HG03565 (cell line): ENCODE data around the gene CENPC.
A peak's percentile ranks its signal among the peaks of the same experiment; 100 is the strongest.
"Not testable (repeated sequence)": the region's sequence is repeated elsewhere in the genome, so short reads cannot be mapped to it uniquely, and the experiment has no call there.

Experiments
- ATAC-seq: cut with Tn5 transposase; IDR thresholded peaks from one replicate; pipeline ENCODE4 v1.9.1; 2021; ENCODE audit warnings: mild to moderate bottlenecking, moderate library complexity; ENCODE audit not compliant: unreplicated experiment

CENPC gene

GRCh38 chr4:67545199-67546003 lies at the start of gene CENPC:
TSS of gene CENPC (minus strand) at chr4:67545503. CDS start at chr4:67545355, 148 bp downstream.
- peak; percentile 93 for ATAC-seq

- no peak for ATAC-seq
Measured at GRCh38 chr4:67593741-67594175, 48.5 kb upstream of the CENPC start.

- no peak for ATAC-seq
Measured at GRCh38 chr4:67587156-67587555, 41.9 kb upstream of the CENPC start.

- ATAC-seq = no peak
Measured at GRCh38 chr4:67584496-67584895, 39.2 kb upstream of the CENPC start.

GRCh38 chr4:67581913-67582312 lies 36.6 kb upstream of the CENPC start:
- no peak for ATAC-seq

GRCh38 chr4:67581208-67581857 lies 36.0 kb upstream of the CENPC start:
- peak; percentile 34 for ATAC-seq

- peak; percentile 35 for ATAC-seq
Measured at GRCh38 chr4:67580577-67580976, 35.3 kb upstream of the CENPC start.

- ATAC-seq = peak; percentile 43
Measured at GRCh38 chr4:67576538-67576937, 31.2 kb upstream of the CENPC start.

GRCh38 chr4:67576059-67576466 lies 30.8 kb upstream of the CENPC start:
- ATAC-seq = no peak

- ATAC-seq = peak; percentile 88
Measured at GRCh38 chr4:67575232-67576058, 30.1 kb upstream of the CENPC start.

- ATAC-seq = no peak
Measured at GRCh38 chr4:67573193-67573592, 27.9 kb upstream of the CENPC start.

GRCh38 chr4:67571975-67572374 lies 26.7 kb upstream of the CENPC start:
- no peak for ATAC-seq

- no peak for ATAC-seq
Measured at GRCh38 chr4:67570537-67570936, 25.2 kb upstream of the CENPC start.

- ATAC-seq = no peak
Measured at GRCh38 chr4:67568820-67569219, 23.5 kb upstream of the CENPC start.

GRCh38 chr4:67566335-67566734 lies 21.0 kb upstream of the CENPC start:
- no peak for ATAC-seq

- ATAC-seq = no peak
Measured at GRCh38 chr4:67565284-67565683, 20.0 kb upstream of the CENPC start.

- ATAC-seq = peak; percentile 59
Measured at GRCh38 chr4:67558493-67558892, 13.2 kb upstream of the CENPC start, which contains the start of gene STAP1. TSS of gene STAP1 (plus strand) at chr4:67558727. CDS start at chr4:67558810, 83 bp downstream.

- ATAC-seq = no peak
Measured at GRCh38 chr4:67556436-67556835, 11.1 kb upstream of the CENPC start.

GRCh38 chr4:67555447-67555846 lies 10.1 kb upstream of the CENPC start:
- ATAC-seq = no peak

GRCh38 chr4:67554096-67554495 lies 8.8 kb upstream of the CENPC start:
- no peak for ATAC-seq

- ATAC-seq = not testable (repeated sequence)
Measured at GRCh38 chr4:67552146-67552792, 7.0 kb upstream of the CENPC start.
